ENCODE data around the gene SLC9A1. TPM values are rescaled to one million over a fixed set of nuclear protein-coding genes. Genes with fewer than 3 reads are reported as not detected.
A peak's percentile ranks its signal among the peaks of the same experiment; 100 is the strongest.

The SLC9A1 gene
- total RNA-seq, 1 donor from 2014 or later: 37.7 TPM

DNA sequence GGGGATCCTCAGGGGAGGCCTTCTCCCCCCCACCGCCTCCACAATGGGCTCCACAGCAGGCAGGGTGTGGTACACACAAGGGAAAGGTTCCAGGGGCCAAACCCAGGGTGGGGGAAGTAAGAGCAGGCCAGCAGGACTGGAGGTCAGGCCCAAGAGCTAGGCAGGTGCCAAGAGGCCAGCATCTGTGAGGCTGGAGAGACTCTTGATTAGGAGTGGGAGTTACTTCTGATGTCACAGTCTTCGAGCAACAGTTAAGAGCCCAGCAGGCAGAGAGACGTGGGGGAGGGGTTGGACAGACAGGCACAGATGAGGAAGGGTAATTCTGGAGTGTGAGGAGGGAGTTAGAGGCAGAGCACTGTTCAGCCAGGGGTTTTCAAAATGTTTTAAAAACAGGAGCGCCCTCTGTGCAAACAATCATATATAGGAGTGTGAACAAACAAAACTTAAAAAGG is 55.8 kb downstream of the SLC9A1 start:
- DNase-seq (ENCODE audit: low read depth): no peak

GRCh38 chr1:27098431-27099134 is 56.3 kb downstream of the SLC9A1 start:
- Histone ChIP-seq H3K4me3 (ENCODE audit: low read depth, low read length) (no peak overlapping the region), H3K27me3 (ENCODE audit: control insufficient read depth, insufficient read depth, low read length) (no peaks in the 10 kb centered on the region), H3K36me3 (ENCODE audit: control insufficient read depth, insufficient read depth, low read length) (no peaks in the 10 kb centered on the region)
- DNase-seq (ENCODE audit: low read depth): no peak
- TF ChIP-seq CTCF (IDR thresholded peaks at IDR 0.05; ENCODE audit: insufficient read depth, low read length, poor library complexity, severe bottlenecking): no peak

More for the DNA sequence above, 55.8 kb downstream of the SLC9A1 start:
- Histone ChIP-seq H3K4me3 (ENCODE audit: low read depth, low read length) (no peak overlapping the region), H3K36me3 (ENCODE audit: control insufficient read depth, insufficient read depth, low read length) (no peaks in the 10 kb centered on the region), H3K27me3 (ENCODE audit: control insufficient read depth, insufficient read depth, low read length) (no peaks in the 10 kb centered on the region)
- TF ChIP-seq CTCF (IDR thresholded peaks at IDR 0.05; ENCODE audit: insufficient read depth, low read length, poor library complexity, severe bottlenecking): no peak

GRCh38 chr1:27097484-27097917 is 57.4 kb downstream of the SLC9A1 start:
- DNase-seq (ENCODE audit: low read depth): no peak
- Histone ChIP-seq H3K27me3 (ENCODE audit: control insufficient read depth, insufficient read depth, low read length) (no peaks in the 10 kb centered on the region), H3K4me3 (ENCODE audit: low read depth, low read length) (no peak overlapping the region), H3K36me3 (ENCODE audit: control insufficient read depth, insufficient read depth, low read length) (no peaks in the 10 kb centered on the region)
- peak; percentile 91 for TF ChIP-seq CTCF (IDR thresholded peaks at IDR 0.05; ENCODE audit: insufficient read depth, low read length, poor library complexity, severe bottlenecking)

DNA sequence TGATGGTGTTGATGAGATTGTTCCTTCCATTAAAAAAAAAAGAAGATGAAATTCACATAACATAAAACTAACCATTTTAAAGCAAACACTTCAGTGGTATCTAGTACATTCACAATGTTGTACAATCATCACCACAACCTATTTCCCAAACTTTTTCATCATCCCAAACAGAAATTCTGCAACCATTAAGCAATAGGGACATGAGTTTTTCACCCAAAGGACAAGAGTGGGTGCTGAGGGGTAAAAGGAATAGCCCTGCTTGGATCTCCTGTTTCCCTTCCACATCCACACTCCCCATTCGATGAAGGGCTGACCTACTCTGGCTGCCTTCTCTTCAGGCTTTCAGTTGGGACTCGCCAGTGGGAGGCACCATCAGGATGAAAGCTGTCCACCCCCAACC is 59.3 kb downstream of the SLC9A1 start:
- H3K27me3 ChIP-seq (ENCODE audit: control insufficient read depth, insufficient read depth, low read length): no peaks in the 10 kb centered on the region
- H3K36me3 ChIP-seq (ENCODE audit: control insufficient read depth, insufficient read depth, low read length): no peaks in the 10 kb centered on the region
- no peak overlapping the region for H3K4me3 ChIP-seq (ENCODE audit: low read depth, low read length)
- TF ChIP-seq CTCF (IDR thresholded peaks at IDR 0.05; ENCODE audit: insufficient read depth, low read length, poor library complexity, severe bottlenecking): no peak
- no peak for DNase-seq (ENCODE audit: low read depth)

GRCh38 chr1:27092888-27093287 is 62.0 kb downstream of the SLC9A1 start:
- DNase-seq (ENCODE audit: low read depth): no peak
- Histone ChIP-seq H3K36me3 (ENCODE audit: control insufficient read depth, insufficient read depth, low read length) (no peaks in the 10 kb centered on the region), H3K27me3 (ENCODE audit: control insufficient read depth, insufficient read depth, low read length) (no peaks in the 10 kb centered on the region), H3K4me3 (ENCODE audit: low read depth, low read length) (no peak overlapping the region)
- no peak for TF ChIP-seq CTCF (IDR thresholded peaks at IDR 0.05; ENCODE audit: insufficient read depth, low read length, poor library complexity, severe bottlenecking)

GRCh38 chr1:27090911-27091310 is 64.0 kb downstream of the SLC9A1 start:
- DNase-seq (ENCODE audit: low read depth): no peak
- Histone ChIP-seq H3K27me3 (ENCODE audit: control insufficient read depth, insufficient read depth, low read length) (no peaks in the 10 kb centered on the region), H3K36me3 (ENCODE audit: control insufficient read depth, insufficient read depth, low read length) (no peaks in the 10 kb centered on the region), H3K4me3 (ENCODE audit: low read depth, low read length) (no peak overlapping the region)
- TF ChIP-seq CTCF (IDR thresholded peaks at IDR 0.05; ENCODE audit: insufficient read depth, low read length, poor library complexity, severe bottlenecking): no peak
